SK-N-SH treated with all-trans-retinoic acid at 6 μM for 48 hours (cell line): Measurements from ENCODE around the gene HDHD2.

Experiments
- ATAC-seq: fragments of 200-7000 bp; cut with Tn5 transposase; 3 replicates; pipeline ENCODE4 v1.9.1; 2020; ENCODE audit warnings: mild to moderate bottlenecking, moderate library complexity
- CSDC2 ChIP-seq: fragments of 250-450 bp; sonication (Bioruptor Pico); IDR thresholded peaks from 2 replicates; pipeline ENCODE4 v1.5.0; 2020; ENCODE audit warnings: mild to moderate bottlenecking, moderate library complexity
- ESRRG ChIP-seq: fragments of 250-450 bp; sonication (Bioruptor Pico); IDR thresholded peaks from 2 replicates; pipeline ENCODE4 v1.6.1; 2021; ENCODE audit warnings: mild to moderate bottlenecking
- GLIS3 ChIP-seq: fragments of 250-450 bp; sonication (Bioruptor Pico); IDR thresholded peaks from 2 replicates; pipeline ENCODE4 v1.5.0; 2020; ENCODE audit warnings: mild to moderate bottlenecking, moderate library complexity
- OSR1 ChIP-seq: fragments of 250-450 bp; sonication (Bioruptor Pico); IDR thresholded peaks from 2 replicates; pipeline ENCODE4 v1.8.0; 2022; ENCODE audit warnings: moderate library complexity, mild to moderate bottlenecking, inconsistent platforms
- PPARA ChIP-seq: fragments of 250-450 bp; sonication (Bioruptor Pico); IDR thresholded peaks from 2 replicates; pipeline ENCODE4 v1.5.0; 2020; ENCODE audit warnings: mild to moderate bottlenecking, borderline replicate concordance
- RARB ChIP-seq: fragments of 250-450 bp; sonication (Bioruptor Pico); IDR thresholded peaks from 2 replicates; pipeline ENCODE4 v1.8.0; 2021; ENCODE audit warnings: mild to moderate bottlenecking, moderate library complexity
- SNAI2 ChIP-seq: fragments of 250-450 bp; sonication (Bioruptor Pico); IDR thresholded peaks from 2 replicates; pipeline ENCODE4 v1.5.0; 2020; ENCODE audit warnings: mild to moderate bottlenecking, moderate library complexity
- ZC3H10 ChIP-seq: fragments of 250-450 bp; sonication (Bioruptor Pico); IDR thresholded peaks from 2 replicates; pipeline ENCODE4 v1.5.1; 2021; ENCODE audit warnings: mild to moderate bottlenecking, moderate library complexity
- ZFP30 ChIP-seq: fragments of 450-650 bp; formaldehyde crosslinking; IDR thresholded peaks from 2 replicates; pipeline ENCODE4 v1.5.0; 2022; ENCODE audit warnings: mild to moderate bottlenecking, moderate library complexity
- ZNF70 ChIP-seq: fragments of 450-650 bp; formaldehyde crosslinking; IDR thresholded peaks from 2 replicates; pipeline ENCODE4 v1.5.0; 2020; ENCODE audit warnings: mild to moderate bottlenecking, moderate library complexity
- TF ChIP-seq, protein P1 (sequence below): fragments of 250-450 bp; sonication (Bioruptor Pico); IDR thresholded peaks from 2 replicates; pipeline ENCODE4 v1.5.0; 2020; ENCODE audit warnings: mild to moderate bottlenecking, moderate library complexity
- TF ChIP-seq, protein P2 (sequence below): fragments of 250-450 bp; sonication (Bioruptor Pico); IDR thresholded peaks from 2 replicates; pipeline ENCODE4 v1.8.0; 2021; ENCODE audit warnings: low read depth, mild to moderate bottlenecking, moderate library complexity, borderline replicate concordance
- TF ChIP-seq, protein P3 (sequence below): fragments of 250-450 bp; sonication (Bioruptor Pico); IDR thresholded peaks from 2 replicates; pipeline ENCODE4 v1.5.1; 2021; ENCODE audit warnings: mild to moderate bottlenecking, moderate library complexity
- TF ChIP-seq, protein P4 (sequence below): fragments of 250-450 bp; sonication (Bioruptor Pico); IDR thresholded peaks from 2 replicates; pipeline ENCODE4 v1.8.0; 2020; ENCODE audit warnings: mild to moderate bottlenecking, moderate library complexity, borderline replicate concordance

HDHD2 gene

DNA sequence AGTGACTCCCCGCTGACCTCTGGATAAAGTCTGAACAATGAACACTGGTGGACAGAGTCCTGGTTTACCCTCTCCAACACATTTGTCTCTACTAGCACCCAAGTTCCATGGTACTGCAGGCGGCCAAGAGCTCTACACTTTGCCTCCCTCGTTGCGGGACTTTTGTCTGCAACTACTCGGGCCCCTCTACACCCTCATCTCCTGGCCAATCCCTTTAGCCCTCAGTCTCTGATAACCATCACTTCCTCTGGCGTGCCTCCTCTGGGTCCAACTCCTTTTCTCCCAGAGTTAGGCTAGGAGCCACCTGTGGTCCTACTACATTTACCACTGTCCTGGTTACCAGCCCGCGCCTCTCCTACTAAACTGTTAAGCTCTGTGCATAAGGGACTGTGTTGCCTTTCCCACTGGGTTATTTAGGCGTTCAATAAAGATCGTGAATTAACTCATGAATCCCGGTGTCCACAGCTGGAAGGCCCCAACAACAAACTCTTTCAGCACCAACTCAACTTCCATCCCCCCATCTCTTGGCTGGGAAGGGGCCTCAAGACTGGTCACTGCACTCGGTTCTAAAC lies 757 bp downstream of the HDHD2 start:
- peak; percentile 17 for ATAC-seq

DNA sequence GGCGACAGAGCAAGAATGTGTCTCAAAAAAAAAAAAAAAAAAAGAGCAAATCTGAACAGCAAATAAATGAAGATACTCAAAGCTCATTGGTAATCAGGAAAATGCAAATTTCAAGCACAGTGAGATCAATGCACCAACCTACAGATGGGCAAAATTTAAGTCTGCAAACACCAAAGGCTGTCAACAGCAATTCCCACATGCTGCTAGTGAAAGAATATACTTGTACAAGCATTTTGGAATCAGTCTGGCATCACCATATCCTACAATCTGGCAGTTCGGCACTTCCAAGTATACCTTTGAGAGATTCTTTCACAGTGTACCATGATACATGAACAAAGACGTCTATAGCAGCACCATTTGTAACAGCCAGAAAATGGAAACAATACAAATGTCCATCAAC lies 4.1 kb downstream of the HDHD2 start:
- TF ChIP-seq, protein P1, sequence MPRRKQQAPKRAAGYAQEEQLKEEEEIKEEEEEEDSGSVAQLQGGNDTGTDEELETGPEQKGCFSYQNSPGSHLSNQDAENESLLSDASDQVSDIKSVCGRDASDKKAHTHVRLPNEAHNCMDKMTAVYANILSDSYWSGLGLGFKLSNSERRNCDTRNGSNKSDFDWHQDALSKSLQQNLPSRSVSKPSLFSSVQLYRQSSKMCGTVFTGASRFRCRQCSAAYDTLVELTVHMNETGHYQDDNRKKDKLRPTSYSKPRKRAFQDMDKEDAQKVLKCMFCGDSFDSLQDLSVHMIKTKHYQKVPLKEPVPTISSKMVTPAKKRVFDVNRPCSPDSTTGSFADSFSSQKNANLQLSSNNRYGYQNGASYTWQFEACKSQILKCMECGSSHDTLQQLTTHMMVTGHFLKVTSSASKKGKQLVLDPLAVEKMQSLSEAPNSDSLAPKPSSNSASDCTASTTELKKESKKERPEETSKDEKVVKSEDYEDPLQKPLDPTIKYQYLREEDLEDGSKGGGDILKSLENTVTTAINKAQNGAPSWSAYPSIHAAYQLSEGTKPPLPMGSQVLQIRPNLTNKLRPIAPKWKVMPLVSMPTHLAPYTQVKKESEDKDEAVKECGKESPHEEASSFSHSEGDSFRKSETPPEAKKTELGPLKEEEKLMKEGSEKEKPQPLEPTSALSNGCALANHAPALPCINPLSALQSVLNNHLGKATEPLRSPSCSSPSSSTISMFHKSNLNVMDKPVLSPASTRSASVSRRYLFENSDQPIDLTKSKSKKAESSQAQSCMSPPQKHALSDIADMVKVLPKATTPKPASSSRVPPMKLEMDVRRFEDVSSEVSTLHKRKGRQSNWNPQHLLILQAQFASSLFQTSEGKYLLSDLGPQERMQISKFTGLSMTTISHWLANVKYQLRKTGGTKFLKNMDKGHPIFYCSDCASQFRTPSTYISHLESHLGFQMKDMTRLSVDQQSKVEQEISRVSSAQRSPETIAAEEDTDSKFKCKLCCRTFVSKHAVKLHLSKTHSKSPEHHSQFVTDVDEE (CRISPR knock-in tag) = no peak
- no peak for ATAC-seq

More for the DNA sequence above, 757 bp downstream of the HDHD2 start:
- TF ChIP-seq SNAI2 (CRISPR knock-in tag) = no peak

DNA sequence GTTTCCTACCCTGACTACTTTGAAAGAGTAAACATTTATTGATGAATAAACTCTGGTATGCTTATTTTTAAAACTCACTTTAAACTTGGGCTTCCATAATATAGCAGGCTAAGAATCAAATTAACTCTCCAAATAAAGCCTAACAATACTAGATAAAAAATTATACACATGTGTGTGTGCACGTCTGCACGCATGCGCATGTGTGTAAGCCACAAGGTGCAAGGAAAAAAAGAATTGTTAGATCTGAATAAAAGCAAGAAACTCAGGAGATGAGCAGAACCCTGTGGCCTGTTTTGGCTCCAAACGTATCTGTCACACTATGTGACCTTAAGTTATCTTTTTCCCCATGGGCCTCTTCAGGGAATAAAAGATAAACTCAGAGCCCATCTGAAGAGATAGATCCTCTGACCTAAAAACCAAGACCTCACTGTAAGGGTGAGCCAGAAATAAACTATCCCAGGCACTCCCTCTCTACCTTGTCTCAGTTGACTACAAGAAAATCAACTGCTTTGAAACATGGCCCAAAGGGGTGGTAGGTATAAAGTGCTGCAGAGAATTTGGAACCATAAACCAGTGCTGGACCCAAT lies 6.3 kb downstream of the HDHD2 start:
- ATAC-seq = no peak
- TF ChIP-seq, protein P2, sequence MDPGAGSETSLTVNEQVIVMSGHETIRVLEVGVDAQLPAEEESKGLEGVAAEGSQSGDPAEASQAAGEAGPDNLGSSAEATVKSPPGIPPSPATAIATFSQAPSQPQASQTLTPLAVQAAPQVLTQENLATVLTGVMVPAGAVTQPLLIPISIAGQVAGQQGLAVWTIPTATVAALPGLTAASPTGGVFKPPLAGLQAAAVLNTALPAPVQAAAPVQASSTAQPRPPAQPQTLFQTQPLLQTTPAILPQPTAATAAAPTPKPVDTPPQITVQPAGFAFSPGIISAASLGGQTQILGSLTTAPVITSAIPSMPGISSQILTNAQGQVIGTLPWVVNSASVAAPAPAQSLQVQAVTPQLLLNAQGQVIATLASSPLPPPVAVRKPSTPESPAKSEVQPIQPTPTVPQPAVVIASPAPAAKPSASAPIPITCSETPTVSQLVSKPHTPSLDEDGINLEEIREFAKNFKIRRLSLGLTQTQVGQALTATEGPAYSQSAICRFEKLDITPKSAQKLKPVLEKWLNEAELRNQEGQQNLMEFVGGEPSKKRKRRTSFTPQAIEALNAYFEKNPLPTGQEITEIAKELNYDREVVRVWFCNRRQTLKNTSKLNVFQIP (CRISPR knock-in tag) = no peak
- no peak for TF ChIP-seq ESRRG
- TF ChIP-seq RARB = no peak
- TF ChIP-seq CSDC2 = no peak
- TF ChIP-seq ZFP30 (CRISPR knock-in tag) = no peak
- TF ChIP-seq, protein P1 (CRISPR knock-in tag) = no peak
- no peak for TF ChIP-seq OSR1 (CRISPR knock-in tag)
- no peak for TF ChIP-seq ZNF70 (CRISPR knock-in tag)
- no peak for TF ChIP-seq GLIS3 (CRISPR knock-in tag)
- TF ChIP-seq, protein P3, sequence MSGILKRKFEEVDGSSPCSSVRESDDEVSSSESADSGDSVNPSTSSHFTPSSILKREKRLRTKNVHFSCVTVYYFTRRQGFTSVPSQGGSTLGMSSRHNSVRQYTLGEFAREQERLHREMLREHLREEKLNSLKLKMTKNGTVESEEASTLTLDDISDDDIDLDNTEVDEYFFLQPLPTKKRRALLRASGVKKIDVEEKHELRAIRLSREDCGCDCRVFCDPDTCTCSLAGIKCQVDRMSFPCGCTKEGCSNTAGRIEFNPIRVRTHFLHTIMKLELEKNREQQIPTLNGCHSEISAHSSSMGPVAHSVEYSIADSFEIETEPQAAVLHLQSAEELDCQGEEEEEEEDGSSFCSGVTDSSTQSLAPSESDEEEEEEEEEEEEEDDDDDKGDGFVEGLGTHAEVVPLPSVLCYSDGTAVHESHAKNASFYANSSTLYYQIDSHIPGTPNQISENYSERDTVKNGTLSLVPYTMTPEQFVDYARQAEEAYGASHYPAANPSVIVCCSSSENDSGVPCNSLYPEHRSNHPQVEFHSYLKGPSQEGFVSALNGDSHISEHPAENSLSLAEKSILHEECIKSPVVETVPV (CRISPR knock-in tag) = no peak
- TF ChIP-seq, protein P4, sequence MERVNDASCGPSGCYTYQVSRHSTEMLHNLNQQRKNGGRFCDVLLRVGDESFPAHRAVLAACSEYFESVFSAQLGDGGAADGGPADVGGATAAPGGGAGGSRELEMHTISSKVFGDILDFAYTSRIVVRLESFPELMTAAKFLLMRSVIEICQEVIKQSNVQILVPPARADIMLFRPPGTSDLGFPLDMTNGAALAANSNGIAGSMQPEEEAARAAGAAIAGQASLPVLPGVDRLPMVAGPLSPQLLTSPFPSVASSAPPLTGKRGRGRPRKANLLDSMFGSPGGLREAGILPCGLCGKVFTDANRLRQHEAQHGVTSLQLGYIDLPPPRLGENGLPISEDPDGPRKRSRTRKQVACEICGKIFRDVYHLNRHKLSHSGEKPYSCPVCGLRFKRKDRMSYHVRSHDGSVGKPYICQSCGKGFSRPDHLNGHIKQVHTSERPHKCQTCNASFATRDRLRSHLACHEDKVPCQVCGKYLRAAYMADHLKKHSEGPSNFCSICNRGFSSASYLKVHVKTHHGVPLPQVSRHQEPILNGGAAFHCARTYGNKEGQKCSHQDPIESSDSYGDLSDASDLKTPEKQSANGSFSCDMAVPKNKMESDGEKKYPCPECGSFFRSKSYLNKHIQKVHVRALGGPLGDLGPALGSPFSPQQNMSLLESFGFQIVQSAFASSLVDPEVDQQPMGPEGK (CRISPR knock-in tag) = no peak
- no peak for TF ChIP-seq ZC3H10 (CRISPR knock-in tag)
- TF ChIP-seq PPARA = no peak

DNA sequence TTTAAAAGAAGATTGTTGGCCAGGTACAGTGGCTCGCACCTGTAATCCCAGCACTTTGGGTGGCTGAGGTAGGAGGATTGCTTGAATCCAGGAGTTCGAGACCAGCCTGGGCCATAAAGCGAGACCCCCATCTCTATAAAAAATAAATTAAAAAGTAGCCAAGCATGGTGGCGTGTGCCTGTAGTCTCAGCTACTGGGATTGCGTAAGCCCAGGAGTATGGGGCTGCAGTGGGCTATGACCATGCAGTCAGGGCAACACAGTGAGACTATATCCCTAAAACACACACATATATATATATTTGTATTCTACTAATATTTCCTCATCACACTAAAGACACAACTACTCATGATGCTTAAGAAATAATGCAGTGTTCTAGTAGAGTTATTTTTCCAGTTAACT lies 7.1 kb downstream of the HDHD2 start:
- ATAC-seq = no peak
- TF ChIP-seq, protein P2 (CRISPR knock-in tag) = no peak
